GM12878 (cell line): ENCODE results near the gene MAP2K2. TPM values are rescaled to one million over a fixed set of nuclear protein-coding genes. Genes with fewer than 3 reads are reported as not detected.

Experiments
- ASH2L ChIP-seq: fragments of 300-600, 200-600 bp; sonication (generic); IDR thresholded peaks from 2 replicates; pipeline ENCODE4 v1.6.1; 2017; ENCODE audit warnings: low read depth, mild to moderate bottlenecking, borderline replicate concordance
- ATF7 ChIP-seq: fragments of 450-650 bp; IDR thresholded peaks from 2 replicates; pipeline ENCODE4 v1.6.1; 2016; ENCODE audit warnings: low read depth, mild to moderate bottlenecking
- CBFB ChIP-seq: IDR thresholded peaks from 2 replicates; pipeline ENCODE4 v1.6.1; 2016; ENCODE audit warnings: antibody characterized with exemption, low read depth
- DPF2 ChIP-seq: fragments of 450-650 bp; IDR thresholded peaks from 2 replicates; pipeline ENCODE4 v1.6.1; 2017; ENCODE audit warnings: mild to moderate bottlenecking
- IRF4 ChIP-seq: IDR thresholded peaks from 2 replicates; pipeline ENCODE4 v1.6.1; 2011; ENCODE audit warnings: low read depth, low read length
- PAX8 ChIP-seq: fragments of 450-650 bp; IDR thresholded peaks from 2 replicates; pipeline ENCODE4 v1.6.1; 2017; ENCODE audit warnings: mild to moderate bottlenecking, moderate library complexity
- POLR2A ChIP-seq: IDR thresholded peaks from 2 replicates; pipeline ENCODE4 v1.6.1; 2011; ENCODE audit warnings: low read depth, mild to moderate bottlenecking, low read length
- SMAD1 ChIP-seq: fragments of 450-650 bp; IDR thresholded peaks from 2 replicates; pipeline ENCODE4 v1.6.1; 2018; ENCODE audit warnings: mild to moderate bottlenecking, low read depth; ENCODE audit not compliant: partially characterized antibody
- SMC3 ChIP-seq: IDR thresholded peaks from 2 replicates; pipeline ENCODE4 v1.6.1; 2011; ENCODE audit warnings: low read length, improper control_type of control experiment, borderline replicate concordance
- SP1 ChIP-seq: IDR thresholded peaks from one replicate; pipeline ENCODE4 v1.6.1; 2011; ENCODE audit warnings: low read depth, low read length
- TCF12 ChIP-seq: IDR thresholded peaks from 2 replicates; pipeline ENCODE4 v1.6.1; 2011; ENCODE audit warnings: low read depth, mild to moderate bottlenecking, low read length
- YBX1 ChIP-seq: fragments of 450-650 bp; IDR thresholded peaks from 2 replicates; pipeline ENCODE4 v1.6.1; 2016; ENCODE audit warnings: antibody characterized with exemption
- ZBED1 ChIP-seq: IDR thresholded peaks from 2 replicates; pipeline ENCODE4 v1.6.1; 2016; ENCODE audit warnings: borderline replicate concordance
- ZNF622 ChIP-seq: fragments of 450-650 bp; IDR thresholded peaks from 2 replicates; pipeline ENCODE4 v1.6.1; 2017; ENCODE audit warnings: mild to moderate bottlenecking, inconsistent platforms
- polyA plus RNA-seq, 11 experiments: library from polyadenylated mRNA; depleted of rRNA in 4 of 11; unstranded in 6 of 11; stranded (reverse) in 5 of 11; fragments of >200 nt; fragmentation: Nextera tagmentation in 4 of 11; fragmentation: Illumina TruSeq in 1 of 11; extraction: Ambion mirVana in 4 of 11; extraction: Trizol in 1 of 11; gene quantifications; 1 replicate in 1 of 11; 2 replicates in 10 of 11; pipeline versions ENCODE4 v1.2.1 to v1.2.3, GENCODE V29; 2011 to 2016; ENCODE audit warnings: inconsistent platforms in 2 of 11, missing spikeins in 2 of 11, low read depth in 1 of 11
- total RNA-seq, 4 experiments: library from RNA; depleted of rRNA in 3 of 4; stranded (reverse); fragments of >200 nt in 3 of 4; fragmentation: Illumina TruSeq in 1 of 4; extraction: Trizol in 1 of 4; gene quantifications; 2 replicates each; pipeline versions ENCODE4 v1.2.1 to v1.2.3, GENCODE V29; 2013 to 2021
- TF ChIP-seq, protein P1 (sequence below): fragments of 450-650 bp; IDR thresholded peaks from 2 replicates; pipeline ENCODE4 v1.6.1; 2018; ENCODE audit warnings: borderline replicate concordance, mild to moderate bottlenecking; ENCODE audit not compliant: partially characterized antibody
- TF ChIP-seq, protein P2 (sequence below): IDR thresholded peaks from 2 replicates; pipeline ENCODE4 v1.6.1; 2011; ENCODE audit warnings: mild to moderate bottlenecking, low read depth, low read length, moderate library complexity; ENCODE audit not compliant: insufficient replicate concordance

Gene MAP2K2
- total and polyA plus RNA-seq, 10 of the 15 experiments (the other 5 are each of a cell fraction or from before 2014, with no cell fraction given), result 1.00 to 210 (median 53.5) TPM

DNA sequence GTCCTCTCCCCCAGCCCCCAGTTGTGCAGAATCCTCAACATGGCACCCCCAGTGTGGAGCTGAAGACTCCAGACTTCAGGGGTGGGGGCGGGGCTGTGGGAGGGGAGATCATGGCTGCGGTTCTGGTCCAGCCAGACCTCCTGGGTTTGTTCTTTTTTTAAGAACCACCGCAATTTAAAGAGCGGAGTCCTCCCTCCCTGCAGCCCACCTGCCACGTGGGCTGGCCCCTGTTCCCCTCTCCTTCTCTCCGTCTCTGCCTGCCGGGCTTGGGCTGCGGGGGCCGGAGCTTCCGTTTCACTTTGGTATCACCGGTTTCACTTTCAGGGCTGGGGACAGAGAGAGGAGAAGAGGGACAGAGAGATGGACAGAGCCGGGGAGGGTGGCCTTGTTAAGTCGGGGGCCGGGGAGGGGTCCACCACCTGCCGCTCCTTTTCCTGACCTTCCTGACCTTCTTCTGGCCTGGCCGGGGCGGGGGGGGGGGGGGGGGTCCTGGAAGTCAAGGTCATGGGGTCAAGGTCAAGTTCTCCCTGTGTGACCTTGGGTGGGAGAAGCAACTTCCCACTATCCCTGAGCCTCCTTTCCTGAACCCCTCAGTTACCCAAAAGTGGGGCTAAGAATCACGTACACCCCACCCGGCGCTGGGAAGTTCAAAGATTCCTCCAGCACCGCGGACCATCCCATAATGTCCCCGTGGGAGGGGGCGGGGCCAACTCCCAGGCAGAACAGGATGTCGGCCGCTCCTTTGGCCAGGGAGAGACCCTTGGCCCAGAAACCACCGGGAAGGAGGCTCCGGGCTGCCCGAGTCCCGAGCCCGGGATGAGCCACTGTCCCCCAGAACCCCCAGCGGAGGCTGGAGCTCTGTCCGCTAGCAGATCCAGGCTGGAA, 45.9 kb downstream of the MAP2K2 start (continued):
- TF ChIP-seq, protein P1, sequence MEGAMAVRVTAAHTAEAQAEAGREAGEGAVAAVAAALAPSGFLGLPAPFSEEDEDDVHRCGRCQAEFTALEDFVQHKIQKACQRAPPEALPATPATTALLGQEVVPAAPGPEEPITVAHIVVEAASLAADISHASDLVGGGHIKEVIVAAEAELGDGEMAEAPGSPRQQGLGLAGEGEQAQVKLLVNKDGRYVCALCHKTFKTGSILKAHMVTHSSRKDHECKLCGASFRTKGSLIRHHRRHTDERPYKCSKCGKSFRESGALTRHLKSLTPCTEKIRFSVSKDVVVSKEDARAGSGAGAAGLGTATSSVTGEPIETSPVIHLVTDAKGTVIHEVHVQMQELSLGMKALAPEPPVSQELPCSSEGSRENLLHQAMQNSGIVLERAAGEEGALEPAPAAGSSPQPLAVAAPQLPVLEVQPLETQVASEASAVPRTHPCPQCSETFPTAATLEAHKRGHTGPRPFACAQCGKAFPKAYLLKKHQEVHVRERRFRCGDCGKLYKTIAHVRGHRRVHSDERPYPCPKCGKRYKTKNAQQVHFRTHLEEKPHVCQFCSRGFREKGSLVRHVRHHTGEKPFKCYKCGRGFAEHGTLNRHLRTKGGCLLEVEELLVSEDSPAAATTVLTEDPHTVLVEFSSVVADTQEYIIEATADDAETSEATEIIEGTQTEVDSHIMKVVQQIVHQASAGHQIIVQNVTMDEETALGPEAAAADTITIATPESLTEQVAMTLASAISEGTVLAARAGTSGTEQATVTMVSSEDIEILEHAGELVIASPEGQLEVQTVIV, result no peak
- no peak for TF ChIP-seq ZNF622
- 0 out of 2 replicates have a peak, but pooled peaks have one; percentile 61 for TF ChIP-seq CBFB
- 0 out of 2 replicates have a peak, but pooled peaks have one; percentile 19 for TF ChIP-seq ATF7
- TF ChIP-seq TCF12, result no peak
- TF ChIP-seq SMAD1, result no peak
- TF ChIP-seq ASH2L, result no peak
- TF ChIP-seq ZBED1, result no peak
- peak; percentile 47; the same call in 1 of the 2 replicates for TF ChIP-seq POLR2A
- TF ChIP-seq, protein P2, sequence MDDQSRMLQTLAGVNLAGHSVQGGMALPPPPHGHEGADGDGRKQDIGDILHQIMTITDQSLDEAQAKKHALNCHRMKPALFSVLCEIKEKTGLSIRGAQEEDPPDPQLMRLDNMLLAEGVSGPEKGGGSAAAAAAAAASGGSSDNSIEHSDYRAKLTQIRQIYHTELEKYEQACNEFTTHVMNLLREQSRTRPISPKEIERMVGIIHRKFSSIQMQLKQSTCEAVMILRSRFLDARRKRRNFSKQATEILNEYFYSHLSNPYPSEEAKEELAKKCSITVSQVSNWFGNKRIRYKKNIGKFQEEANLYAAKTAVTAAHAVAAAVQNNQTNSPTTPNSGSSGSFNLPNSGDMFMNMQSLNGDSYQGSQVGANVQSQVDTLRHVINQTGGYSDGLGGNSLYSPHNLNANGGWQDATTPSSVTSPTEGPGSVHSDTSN, result no peak
- no peak for TF ChIP-seq PAX8
- no peak for TF ChIP-seq IRF4
- no peak for TF ChIP-seq YBX1
- no peak for TF ChIP-seq SMC3
- peak; percentile 28 for TF ChIP-seq SP1
- TF ChIP-seq DPF2, result peak; percentile 53; the same call in 1 of the 2 replicates
